Measurements from ENCODE around the gene C1QTNF12.

Gene C1QTNF12

DNA sequence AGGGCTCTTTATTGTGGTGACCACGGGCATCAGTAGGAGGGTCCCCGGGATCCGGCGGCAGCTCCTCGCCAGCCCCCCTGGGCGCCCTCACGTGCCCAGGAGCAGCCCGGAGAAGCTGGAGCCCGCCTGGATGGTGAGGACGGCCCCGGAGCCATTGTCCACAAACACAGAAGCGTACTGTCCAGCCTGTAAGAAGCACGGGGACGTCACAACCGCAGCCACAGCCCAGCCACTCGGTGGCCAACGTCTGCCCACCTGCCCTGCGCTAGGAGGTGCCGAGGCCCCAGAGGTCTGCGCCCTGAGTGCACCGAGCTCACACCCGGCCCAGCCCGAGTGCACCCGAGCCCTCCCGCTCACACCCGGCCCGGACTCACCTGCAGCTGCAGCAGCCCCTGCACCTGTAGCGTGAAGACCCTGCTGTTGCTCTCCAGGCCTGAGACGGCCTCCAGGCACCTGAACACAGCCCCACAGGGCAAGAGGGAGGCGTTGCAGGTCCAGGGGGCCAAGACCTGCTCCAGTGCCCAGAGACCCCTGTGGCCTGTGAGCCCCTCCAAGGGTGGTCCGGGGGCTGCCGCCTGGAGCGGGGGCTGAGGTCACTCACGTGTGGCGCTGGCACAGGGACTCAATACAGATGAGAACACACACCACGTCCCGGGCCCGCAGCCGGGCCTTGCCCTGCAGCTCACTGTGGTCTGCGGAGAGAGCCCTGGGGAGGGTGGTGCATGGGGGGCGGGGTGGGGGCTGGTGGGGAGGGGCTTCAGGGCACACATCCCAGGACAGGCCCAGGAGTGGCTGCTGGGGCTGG lies 3.9 kb downstream of the C1QTNF12 start:
- no peak overlapping the region for H3K4me3 ChIP-seq (replicated peaks; ENCODE audit: low read depth, low read length)
- H3K27me3 ChIP-seq (replicated peaks; ENCODE audit: control insufficient read depth, insufficient read depth, low read length), result no peaks in the 10 kb centered on the region; the same call in 1 of the 2 replicates
- no peaks in the 10 kb centered on the region for H3K36me3 ChIP-seq (ENCODE audit: control insufficient read depth, insufficient read depth, low read length)
- no peak for TF ChIP-seq CTCF (IDR thresholded peaks at IDR 0.05; ENCODE audit: insufficient read depth, low read length, poor library complexity, severe bottlenecking)
- no peak for DNase-seq (ENCODE audit: extremely low read depth, insufficient read length)

- Histone ChIP-seq H3K4me3 (replicated peaks; ENCODE audit: low read depth, low read length) (no peak overlapping the region), H3K36me3 (ENCODE audit: control insufficient read depth, insufficient read depth, low read length) (no peaks in the 10 kb centered on the region), H3K27me3 (replicated peaks; ENCODE audit: control insufficient read depth, insufficient read depth, low read length) (no peaks in the 10 kb centered on the region; the same call in 1 of the 2 replicates)
- no peak for DNase-seq (ENCODE audit: extremely low read depth, insufficient read length)
- TF ChIP-seq CTCF (IDR thresholded peaks at IDR 0.05; ENCODE audit: insufficient read depth, low read length, poor library complexity, severe bottlenecking), result no peak
Observed at GRCh38 chr1:1241588-1242219, 4.8 kb downstream of the C1QTNF12 start.

DNA sequence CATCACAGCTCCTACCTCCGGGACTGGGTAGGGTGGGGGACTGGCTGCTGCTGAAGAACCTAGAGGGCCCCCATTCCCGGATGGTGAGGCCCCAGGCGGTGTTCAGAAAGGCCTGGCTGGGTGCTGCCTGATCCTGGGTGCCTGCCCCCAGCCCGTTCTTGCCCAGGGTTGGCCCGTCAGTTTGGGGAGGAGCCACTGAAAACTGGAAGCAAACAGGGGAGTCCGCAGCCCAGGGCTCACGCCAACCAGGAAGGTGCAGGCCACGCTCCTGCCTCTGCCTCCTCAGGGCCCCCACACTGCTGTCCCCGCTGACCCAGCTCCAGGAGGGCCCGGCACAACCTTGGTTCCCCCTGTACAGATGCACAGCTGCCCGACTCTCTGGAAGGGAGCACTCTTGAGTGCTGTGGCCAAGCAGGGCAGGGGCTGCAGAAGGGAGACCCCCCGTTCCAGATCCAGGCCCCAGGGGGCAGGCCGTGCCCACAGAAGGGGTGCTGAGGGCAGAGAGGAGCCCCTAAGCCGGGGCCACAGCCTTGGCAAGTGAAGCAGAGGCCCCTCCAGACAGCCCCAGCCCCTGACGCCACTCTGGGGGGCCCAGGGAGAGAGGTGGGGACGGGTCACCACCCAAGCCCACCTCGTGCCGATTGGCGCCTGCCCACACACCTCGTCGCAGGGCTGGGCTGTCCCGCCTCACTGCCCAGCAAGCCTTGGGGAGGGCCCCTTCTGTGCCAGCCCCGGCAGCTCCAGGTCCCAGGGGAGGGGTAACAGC lies 5.5 kb downstream of the C1QTNF12 start:
- no peak for DNase-seq (ENCODE audit: extremely low read depth, insufficient read length)
- Histone ChIP-seq H3K27me3 (replicated peaks; ENCODE audit: control insufficient read depth, insufficient read depth, low read length) (no peaks in the 10 kb centered on the region; the same call in 1 of the 2 replicates), H3K36me3 (ENCODE audit: control insufficient read depth, insufficient read depth, low read length) (no peaks in the 10 kb centered on the region), H3K4me3 (replicated peaks; ENCODE audit: low read depth, low read length) (no peak overlapping the region)
- TF ChIP-seq CTCF (IDR thresholded peaks at IDR 0.05; ENCODE audit: insufficient read depth, low read length, poor library complexity, severe bottlenecking), result no peak

DNA sequence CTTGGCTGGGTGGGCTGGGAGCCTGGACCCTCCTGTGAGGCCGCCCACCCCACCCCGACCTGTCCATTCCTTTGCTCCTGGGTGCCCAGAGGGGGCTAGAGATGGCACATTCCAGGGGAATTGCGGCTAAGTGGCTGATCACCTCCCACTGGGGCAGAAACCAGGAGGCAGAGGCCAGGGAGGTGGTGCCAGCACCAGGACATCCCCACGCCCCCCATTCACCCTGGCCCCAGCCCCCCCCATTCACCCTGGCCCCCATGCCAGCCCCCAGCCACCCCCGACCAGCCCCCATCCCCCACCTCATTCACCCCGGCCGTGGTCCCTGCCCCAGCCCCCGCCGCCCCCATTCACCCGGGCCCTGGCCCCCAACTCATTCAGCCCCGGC lies 6.2 kb downstream of the C1QTNF12 start:
- no peaks in the 10 kb centered on the region for H3K36me3 ChIP-seq (ENCODE audit: control insufficient read depth, insufficient read depth, low read length)
- no peak for DNase-seq (ENCODE audit: extremely low read depth, insufficient read length)
- no peak overlapping the region for H3K4me3 ChIP-seq (replicated peaks; ENCODE audit: low read depth, low read length)
- no peak for TF ChIP-seq CTCF (IDR thresholded peaks at IDR 0.05; ENCODE audit: insufficient read depth, low read length, poor library complexity, severe bottlenecking)
- H3K27me3 ChIP-seq (replicated peaks; ENCODE audit: control insufficient read depth, insufficient read depth, low read length), result no peaks in the 10 kb centered on the region; the same call in 1 of the 2 replicates

DNA sequence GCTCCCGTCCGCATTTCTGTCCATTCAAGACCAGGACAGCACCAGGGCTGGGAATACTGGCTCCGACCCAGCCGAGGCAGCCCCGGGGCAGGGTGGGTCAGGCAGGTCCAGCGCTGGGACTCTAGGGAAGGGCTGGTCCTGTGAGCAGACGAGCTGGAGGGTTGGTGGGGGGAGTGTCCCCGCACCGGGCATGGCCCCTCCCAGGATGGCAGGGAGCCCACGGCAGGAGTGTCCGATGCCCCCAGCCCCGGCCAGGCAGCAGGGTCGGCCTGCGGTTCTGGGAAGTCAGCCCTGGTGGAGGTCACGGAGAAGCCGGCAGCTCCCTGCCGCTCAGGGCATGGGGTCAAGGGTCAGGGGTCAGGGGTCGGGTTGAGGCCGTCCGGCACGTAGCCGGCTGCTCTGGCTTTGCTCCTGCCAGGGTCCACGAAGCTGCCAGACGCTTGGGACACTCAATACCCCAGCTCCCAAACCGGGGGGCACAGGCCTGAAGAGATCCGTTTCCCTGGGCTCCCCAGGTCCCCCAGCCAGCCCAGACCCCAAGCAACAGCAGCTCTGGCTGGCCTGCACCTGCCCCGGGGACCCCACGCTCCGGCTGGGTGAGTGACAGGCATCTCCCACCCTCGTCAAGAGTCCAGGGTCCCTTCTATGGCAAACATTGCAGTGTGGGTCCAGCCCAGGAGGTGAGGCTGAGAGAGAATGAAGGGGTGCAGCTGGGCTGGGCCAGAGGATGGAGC lies 6.7 kb downstream of the C1QTNF12 start:
- H3K36me3 ChIP-seq (ENCODE audit: control insufficient read depth, insufficient read depth, low read length), result no peaks in the 10 kb centered on the region
- no peak for TF ChIP-seq CTCF (IDR thresholded peaks at IDR 0.05; ENCODE audit: insufficient read depth, low read length, poor library complexity, severe bottlenecking)
- DNase-seq (ENCODE audit: extremely low read depth, insufficient read length), result no peak
- no peaks in the 10 kb centered on the region; the same call in 1 of the 2 replicates for H3K27me3 ChIP-seq (replicated peaks; ENCODE audit: control insufficient read depth, insufficient read depth, low read length)
- no peak overlapping the region for H3K4me3 ChIP-seq (replicated peaks; ENCODE audit: low read depth, low read length)

All from GM06990 (cell line).